ENCODE results near the gene KLHL25. TPM values are rescaled to one million over a fixed set of nuclear protein-coding genes. Genes with fewer than 3 reads are reported as not detected.

KLHL25 gene
- total and polyA plus RNA-seq, 2 experiments from 2014 or later = 3.7 to 10.0 TPM

- Histone ChIP-seq H3K36me3 (replicated peaks; ENCODE audit: insufficient read depth, low read depth) (no peaks in the 10 kb centered on the region), H3K4me2 (no peak overlapping the region), H3K27ac (no peak overlapping the region), H4K20me1 (ENCODE audit: insufficient read depth, poor library complexity, severe bottlenecking) (no peaks in the 10 kb centered on the region), H3K27me3 (no peaks in the 10 kb centered on the region), H3K9me3 (ENCODE audit: low read depth) (no peaks in the 10 kb centered on the region), H3K79me2 (no peaks in the 10 kb centered on the region), H3K4me1 (ENCODE audit: insufficient read depth) (no peaks in the 10 kb centered on the region), H3K9me2 (replicated peaks; ENCODE audit: insufficient read depth) (no peaks in the 10 kb centered on the region), H2AFZ (no peak overlapping the region), H3K4me3 (no peak overlapping the region)
- DNase-seq (ENCODE audit: low spot score) = no peak
- TF ChIP-seq CTCF (IDR thresholded peaks at IDR 0.05; ENCODE audit: poor library complexity) = no peak
- no peak for TF ChIP-seq EZH2phosphoT487 (IDR thresholded peaks at IDR 0.05; ENCODE audit: low read depth, severe bottlenecking, unreplicated experiment)
- no peak for TF ChIP-seq EZH2 (IDR thresholded peaks at IDR 0.05; ENCODE audit: borderline replicate concordance)
- 93% methylated on average over 17 of the region's 17 CpGs for WGBS (ENCODE audit: low lambda C conversion rate, missing lambda C conversion rate)
These were observed 36.6 kb downstream of the KLHL25 start for GRCh38 chr15:85757939-85758654.

- TF ChIP-seq CTCF (IDR thresholded peaks at IDR 0.05; ENCODE audit: poor library complexity) (no peak), EZH2phosphoT487 (IDR thresholded peaks at IDR 0.05; ENCODE audit: low read depth, severe bottlenecking, unreplicated experiment) (no peak), EZH2 (IDR thresholded peaks at IDR 0.05; ENCODE audit: borderline replicate concordance) (no peak)
- no peak overlapping the region for H3K4me2 ChIP-seq
- no peaks in the 10 kb centered on the region for H3K79me2 ChIP-seq
- no peaks in the 10 kb centered on the region for H3K36me3 ChIP-seq (replicated peaks; ENCODE audit: insufficient read depth, low read depth)
- H3K9me3 ChIP-seq (ENCODE audit: low read depth) = no peaks in the 10 kb centered on the region
- H4K20me1 ChIP-seq (ENCODE audit: insufficient read depth, poor library complexity, severe bottlenecking) = no peaks in the 10 kb centered on the region
- no peaks in the 10 kb centered on the region for H3K27me3 ChIP-seq
- no peak overlapping the region for H3K27ac ChIP-seq
- no peak overlapping the region for H3K4me3 ChIP-seq
- H3K9me2 ChIP-seq (replicated peaks; ENCODE audit: insufficient read depth) = no peaks in the 10 kb centered on the region
- no peak overlapping the region for H2AFZ ChIP-seq
- 81% methylated on average over 13 of the region's 13 CpGs for WGBS (ENCODE audit: low lambda C conversion rate, missing lambda C conversion rate)
- DNase-seq (ENCODE audit: low spot score) = no peak
- H3K4me1 ChIP-seq (ENCODE audit: insufficient read depth) = no peaks in the 10 kb centered on the region
These were observed 37.4 kb downstream of the KLHL25 start for GRCh38 chr15:85757073-85757938.

- no peak for TF ChIP-seq CTCF (IDR thresholded peaks at IDR 0.05; ENCODE audit: poor library complexity)
- no peak for TF ChIP-seq EZH2 (IDR thresholded peaks at IDR 0.05; ENCODE audit: borderline replicate concordance)
- TF ChIP-seq EZH2phosphoT487 (IDR thresholded peaks at IDR 0.05; ENCODE audit: low read depth, severe bottlenecking, unreplicated experiment) = no peak
- WGBS (ENCODE audit: low lambda C conversion rate, missing lambda C conversion rate) = 95% methylated on average over 8 of the region's 9 CpGs
These were observed 38.2 kb downstream of the KLHL25 start for GRCh38 chr15:85756411-85757072.

More at GRCh38 chr15:85756411-85757072, 38.2 kb downstream of the KLHL25 start:
- Histone ChIP-seq H3K9me3 (ENCODE audit: low read depth) (no peaks in the 10 kb centered on the region), H3K9me2 (replicated peaks; ENCODE audit: insufficient read depth) (no peaks in the 10 kb centered on the region), H3K4me2 (no peak overlapping the region), H4K20me1 (ENCODE audit: insufficient read depth, poor library complexity, severe bottlenecking) (no peaks in the 10 kb centered on the region), H3K4me1 (ENCODE audit: insufficient read depth) (peaks cover 3% of the 10 kb centered on the region), H3K79me2 (no peaks in the 10 kb centered on the region), H3K36me3 (replicated peaks; ENCODE audit: insufficient read depth, low read depth) (no peaks in the 10 kb centered on the region), H3K27ac (no peak overlapping the region), H3K4me3 (no peak overlapping the region), H3K27me3 (no peaks in the 10 kb centered on the region), H2AFZ (no peak overlapping the region)
- DNase-seq (ENCODE audit: low spot score) = no peak

Data from hepatocyte (in vitro differentiated cells).